K562 (cell line): ENCODE data around the gene ATG7. TPM values are rescaled to one million over a fixed set of nuclear protein-coding genes. Genes with fewer than 3 reads are reported as not detected.

Source experiments
- ATAC-seq: fragments of 200-7000 bp; cut with Tn5 transposase; 3 replicates; pipeline ENCODE4 v1.9.1; 2020; ENCODE audit warnings: moderate library complexity
- BruUV-seq: library from RNA; stranded (reverse); fragments of 400-500 nt; replicated peaks from 2 replicates; lab custom pipeline; 2021; lab: Mats Ljungman, UMichigan
- CTCF ChIA-PET: fragments of 300-600 bp; formaldehyde crosslinking; extraction: SDS; loops from one replicate; lab custom pipeline; 2021; ENCODE audit warnings: low intra/inter-chr PET ratio; lab: Yijun Ruan, JAX
- POLR2A ChIA-PET: fragments of 300-600, 350-650 bp; sonication (Branson Sonifier 250); formaldehyde crosslinking; extraction: SDS; loops from one replicate; lab custom pipeline; 2021; ENCODE audit warnings: antibody characterized with exemption, inconsistent platforms; lab: Yijun Ruan, JAX
- DNase-seq, 4 experiments: peaks; one replicate each; pipeline versions ENCODE4 v3.0.0 to v3.0.0-alpha.2; 2011 to 2018; ENCODE audit warnings: low spot score in 3 of 4, mixed read lengths in 3 of 4; ENCODE audit errors: extremely low read depth in 1 of 4
- FAIRE-seq: peaks from 2 replicates; lab custom pipeline; 2011; peaks lifted over from hg19 to GRCh38; lab: Jason Lieb, UNC
- H2AFZ ChIP-seq: 2 replicates; pipeline ENCODE4 v1.6.0; 2011; ENCODE audit warnings: low read depth, low read length, control low read depth, inconsistent platforms
- H3K27ac ChIP-seq: fragments of 200-600 bp; 3 replicates; pipeline ENCODE4 v1.8.0; 2011; ENCODE audit warnings: low read depth, mild to moderate bottlenecking, control low read depth, inconsistent platforms, low read length, moderate library complexity, mixed read lengths; ENCODE audit errors: extremely low read depth
- H3K27me3 ChIP-seq, 2 experiments: fragments of 300-600 bp in 1 of 2; 2 replicates in 1 of 2; 3 replicates in 1 of 2; pipeline versions ENCODE4 v1.6.0 to v1.8.0; 2011; ENCODE audit warnings: inconsistent platforms in 2 of 2, low read length in 2 of 2, mild to moderate bottlenecking in 1 of 2, mixed read lengths in 1 of 2, moderate library complexity in 1 of 2; ENCODE audit not compliant: control insufficient read depth in 2 of 2, insufficient read depth in 2 of 2
- H3K36me3 ChIP-seq: fragments of 300-600 bp; 3 replicates; pipeline ENCODE4 v1.8.0; 2011; ENCODE audit warnings: mild to moderate bottlenecking, low read length, inconsistent platforms; ENCODE audit not compliant: control insufficient read depth, insufficient read depth
- H3K4me1 ChIP-seq, 2 experiments: fragments of 200-600 bp in 1 of 2; replicated peaks in 1 of 2; 2 replicates in 1 of 2; 3 replicates in 1 of 2; pipeline versions ENCODE4 v1.5.1 to v1.8.0; 2011; ENCODE audit warnings: inconsistent platforms in 2 of 2, low read length in 2 of 2, mild to moderate bottlenecking in 1 of 2, mixed read lengths in 1 of 2, moderate library complexity in 1 of 2; ENCODE audit not compliant: control insufficient read depth in 2 of 2, insufficient read depth in 2 of 2
- H3K4me2 ChIP-seq: 2 replicates; pipeline ENCODE4 v1.6.1; 2011; ENCODE audit warnings: low read length, control low read depth, inconsistent platforms, mixed read lengths; ENCODE audit not compliant: insufficient read depth
- H3K4me3 ChIP-seq: fragments of 200-600 bp; sonication (generic), shearing (Covaris generic); 2 replicates; pipeline ENCODE4 v1.5.1; 2016; ENCODE audit warnings: control low read depth, inconsistent platforms
- H3K79me2 ChIP-seq: fragments of 200-600 bp; 3 replicates; pipeline ENCODE4 v1.8.0; 2011; ENCODE audit warnings: low read length, inconsistent platforms; ENCODE audit not compliant: control insufficient read depth, insufficient read depth
- H3K9ac ChIP-seq, 2 experiments: 2 replicates each; pipeline versions ENCODE4 v1.6.0 to v1.6.1; 2011; ENCODE audit warnings: low read depth in 2 of 2, low read length in 2 of 2, control low read depth in 1 of 2, inconsistent platforms in 1 of 2, mild to moderate bottlenecking in 1 of 2, mixed read lengths in 1 of 2; ENCODE audit not compliant: insufficient read depth in 1 of 2
- H3K9me1 ChIP-seq: one replicate; pipeline ENCODE4 v1.6.0; 2011; ENCODE audit warnings: inconsistent platforms, mild to moderate bottlenecking, low read length, moderate library complexity; ENCODE audit not compliant: control insufficient read depth, insufficient read depth
- H3K9me3 ChIP-seq: replicated peaks from 2 replicates; pipeline ENCODE4 v1.5.1; 2011; ENCODE audit warnings: low read depth, low read length, inconsistent platforms; ENCODE audit not compliant: control insufficient read depth, insufficient read depth
- H4K20me1 ChIP-seq: replicated peaks from 2 replicates; pipeline ENCODE4 v1.6.1; 2011; ENCODE audit warnings: low read length, inconsistent platforms, mixed read lengths; ENCODE audit not compliant: control insufficient read depth, insufficient read depth
- CBX3 ChIP-seq, 2 experiments: IDR thresholded peaks; 1 replicate in 1 of 2; 2 replicates in 1 of 2; pipeline ENCODE4 v1.6.1; 2012; ENCODE audit warnings: inconsistent platforms in 2 of 2, low read length in 2 of 2, borderline replicate concordance in 1 of 2, control low read depth in 1 of 2
- GATAD2A ChIP-seq: fragments of 450-650 bp; IDR thresholded peaks from 2 replicates; pipeline ENCODE4 v1.6.1; 2017
- HOXB6 ChIP-seq: fragments of 250-450 bp; sonication (Bioruptor Pico); IDR thresholded peaks from 2 replicates; pipeline ENCODE4 v1.5.1; 2022; ENCODE audit warnings: mild to moderate bottlenecking, borderline replicate concordance
- KDM1A ChIP-seq, 2 experiments: fragments of 450-650 bp; IDR thresholded peaks; 2 replicates each; pipeline ENCODE4 v1.6.1; 2016; ENCODE audit warnings: mild to moderate bottlenecking in 2 of 2
- PYGO2 ChIP-seq: fragments of 450-650 bp; IDR thresholded peaks from 2 replicates; pipeline ENCODE4 v1.6.1; 2016; ENCODE audit warnings: mild to moderate bottlenecking, missing genetic modification characterization, moderate library complexity, missing compliant biosample characterization
- SRF ChIP-seq, 2 experiments: fragments of 250-450, 450-650 bp in 1 of 2; sonication (Bioruptor Pico) in 1 of 2; sonication (generic) in 1 of 2; formaldehyde crosslinking; IDR thresholded peaks; 2 replicates each; pipeline versions ENCODE4 v1.5.0 to v1.5.1; 2020 to 2022; ENCODE audit warnings: mild to moderate bottlenecking in 1 of 2, missing genetic modification reagents in 1 of 2
- ZFP1 ChIP-seq: fragments of 450-650 bp; formaldehyde crosslinking; IDR thresholded peaks from 2 replicates; pipeline ENCODE4 v1.4.0; 2020; ENCODE audit warnings: mild to moderate bottlenecking, mixed read lengths
- WGBS: fragments of 100-300 bp; shearing (Covaris generic); methylation state at CpG from one replicate; pipeline ENCODE4 v1.1.6; 2016; ENCODE audit warnings: low coverage, mixed read lengths; ENCODE audit not compliant: insufficient coverage; ENCODE audit errors: missing lambda C conversion rate; 5-methylcytosine and 5-hydroxymethylcytosine counted together
- in situ Hi-C: fragments of 300-500 bp; cut with MboI; formaldehyde crosslinking; loops from 4 replicates; pipeline ENCODE4 v1.15.0; 2018; ENCODE audit warnings: inconsistent platforms, mixed read lengths
- intact Hi-C: fragments of 100-400 bp; cut with micrococcal nuclease; formaldehyde crosslinking; loops from 2 replicates; pipeline ENCODE4 v1.14.2; 2022
- polyA plus RNA-seq, 8 experiments: library from polyadenylated mRNA; depleted of rRNA in 4 of 8; stranded (reverse) in 5 of 8; unstranded in 3 of 8; fragments of >200 nt; fragmentation: Nextera tagmentation in 2 of 8; fragmentation: Illumina TruSeq in 1 of 8; extraction: Ambion mirVana in 2 of 8; extraction: Trizol in 1 of 8; gene quantifications; 2 replicates each; pipeline versions ENCODE4 v1.2.1 to v1.2.3, GENCODE V29; 2011 to 2014; ENCODE audit warnings: inconsistent platforms in 1 of 8, missing spikeins in 1 of 8
- total RNA-seq, 7 experiments: library from RNA; depleted of rRNA in 6 of 7; stranded (reverse); fragments of >200 nt in 6 of 7; fragmentation: Illumina TruSeq in 2 of 7; extraction: Trizol in 2 of 7; gene quantifications; 2 replicates each; pipeline versions ENCODE4 v1.2.1 to v1.2.3, GENCODE V29; 2011 to 2021; ENCODE audit warnings: low replicate concordance in 1 of 7
- TF ChIP-seq, protein P1 (sequence below): fragments of 450-650 bp; IDR thresholded peaks from 2 replicates; pipeline ENCODE4 v1.7.1; 2018; ENCODE audit warnings: mild to moderate bottlenecking, low read depth; ENCODE audit not compliant: partially characterized antibody

The ATG7 gene
- total and polyA plus RNA-seq, 9 of the 15 experiments (the other 6 are each of a cell fraction or from before 2014, with no cell fraction given) = 18.3 to 45.3 (median 33.6) TPM

DNA sequence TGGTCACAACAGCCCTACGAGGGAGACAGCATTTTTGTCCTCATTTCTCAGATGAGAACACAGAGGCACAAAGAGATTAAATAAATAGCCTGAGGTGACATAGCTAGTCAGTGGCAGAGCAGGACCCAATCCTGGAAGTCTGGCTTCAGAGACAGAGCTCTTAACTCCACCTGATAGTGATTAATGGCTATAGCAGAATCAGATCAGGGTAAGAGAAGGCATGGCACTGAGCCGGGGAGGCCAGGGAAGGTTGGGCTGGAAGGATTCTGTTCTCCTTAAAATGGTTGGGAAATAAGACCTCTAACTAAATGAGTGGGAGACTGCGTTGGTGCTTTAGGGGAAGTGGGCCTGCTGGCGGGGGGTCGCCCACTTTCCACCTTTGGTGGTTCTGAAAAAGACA lies 267.0 kb downstream of the ATG7 start:
- no peak for ATAC-seq
- Histone ChIP-seq H3K27ac (no peak overlapping the region), H3K36me3 (no peaks in the 10 kb centered on the region), H3K4me1 (peaks cover 0 to 8% of the 10 kb centered on the region in 2 experiments; a peak in 2 of 5 replicates), H3K9me3 (no peaks in the 10 kb centered on the region), H2AFZ (no peak overlapping the region), H3K27me3 (no peaks in the 10 kb centered on the region), H4K20me1 (no peaks in the 10 kb centered on the region; the same call in 1 of the 2 replicates), H3K4me3 (no peak overlapping the region), H3K79me2 (no peaks in the 10 kb centered on the region), H3K4me2 (no peak overlapping the region), H3K9me1 (no peaks in the 10 kb centered on the region), H3K9ac (no peak overlapping the region)
- no TSS peak for BruUV-seq
- ChIA-PET POLR2A (interaction anchor here (0.7 kb wide), 1 partner anchor 16 kb away, joined by 3 read pairs; no protein-coding TSS in a partner anchor), CTCF (no interaction called here)
- in situ Hi-C loops = no loop called here
- intact Hi-C loops = no loop called here
- TF ChIP-seq GATAD2A (no peak), SRF (CRISPR knock-in tag; IDR thresholded peaks at IDR 0.05) (no peak), ZFP1 (CRISPR knock-in tag) (no peak), HOXB6 (CRISPR knock-in tag) (no peak), KDM1A (IDR thresholded peaks at IDR 0.05) (no peak), CBX3 (IDR thresholded peaks at IDR 0.05; ENCODE audit: borderline replicate concordance in 1 of 2, low read length in 2 of 2) (no peak), PYGO2 (tag) (no peak)
- TF ChIP-seq, protein P1, sequence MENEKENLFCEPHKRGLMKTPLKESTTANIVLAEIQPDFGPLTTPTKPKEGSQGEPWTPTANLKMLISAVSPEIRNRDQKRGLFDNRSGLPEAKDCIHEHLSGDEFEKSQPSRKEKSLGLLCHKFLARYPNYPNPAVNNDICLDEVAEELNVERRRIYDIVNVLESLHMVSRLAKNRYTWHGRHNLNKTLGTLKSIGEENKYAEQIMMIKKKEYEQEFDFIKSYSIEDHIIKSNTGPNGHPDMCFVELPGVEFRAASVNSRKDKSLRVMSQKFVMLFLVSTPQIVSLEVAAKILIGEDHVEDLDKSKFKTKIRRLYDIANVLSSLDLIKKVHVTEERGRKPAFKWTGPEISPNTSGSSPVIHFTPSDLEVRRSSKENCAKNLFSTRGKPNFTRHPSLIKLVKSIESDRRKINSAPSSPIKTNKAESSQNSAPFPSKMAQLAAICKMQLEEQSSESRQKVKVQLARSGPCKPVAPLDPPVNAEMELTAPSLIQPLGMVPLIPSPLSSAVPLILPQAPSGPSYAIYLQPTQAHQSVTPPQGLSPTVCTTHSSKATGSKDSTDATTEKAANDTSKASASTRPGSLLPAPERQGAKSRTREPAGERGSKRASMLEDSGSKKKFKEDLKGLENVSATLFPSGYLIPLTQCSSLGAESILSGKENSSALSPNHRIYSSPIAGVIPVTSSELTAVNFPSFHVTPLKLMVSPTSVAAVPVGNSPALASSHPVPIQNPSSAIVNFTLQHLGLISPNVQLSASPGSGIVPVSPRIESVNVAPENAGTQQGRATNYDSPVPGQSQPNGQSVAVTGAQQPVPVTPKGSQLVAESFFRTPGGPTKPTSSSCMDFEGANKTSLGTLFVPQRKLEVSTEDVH = no peak
- FAIRE-seq = no peak
- WGBS = 51% methylated on average over 5 of the region's 5 CpGs
- DNase-seq = no peak
